LNCAP (cell line): ENCODE data around the gene QSOX1.

Source experiments
- CTCF ChIP-seq: fragments of 450-650 bp; IDR thresholded peaks from 2 replicates; pipeline ENCODE4 v1.5.1; 2017; ENCODE audit warnings: mild to moderate bottlenecking

The QSOX1 gene

GRCh38 chr1:180213401-180214170, 58.9 kb downstream of the QSOX1 start:
- TF ChIP-seq CTCF: no peak

DNA sequence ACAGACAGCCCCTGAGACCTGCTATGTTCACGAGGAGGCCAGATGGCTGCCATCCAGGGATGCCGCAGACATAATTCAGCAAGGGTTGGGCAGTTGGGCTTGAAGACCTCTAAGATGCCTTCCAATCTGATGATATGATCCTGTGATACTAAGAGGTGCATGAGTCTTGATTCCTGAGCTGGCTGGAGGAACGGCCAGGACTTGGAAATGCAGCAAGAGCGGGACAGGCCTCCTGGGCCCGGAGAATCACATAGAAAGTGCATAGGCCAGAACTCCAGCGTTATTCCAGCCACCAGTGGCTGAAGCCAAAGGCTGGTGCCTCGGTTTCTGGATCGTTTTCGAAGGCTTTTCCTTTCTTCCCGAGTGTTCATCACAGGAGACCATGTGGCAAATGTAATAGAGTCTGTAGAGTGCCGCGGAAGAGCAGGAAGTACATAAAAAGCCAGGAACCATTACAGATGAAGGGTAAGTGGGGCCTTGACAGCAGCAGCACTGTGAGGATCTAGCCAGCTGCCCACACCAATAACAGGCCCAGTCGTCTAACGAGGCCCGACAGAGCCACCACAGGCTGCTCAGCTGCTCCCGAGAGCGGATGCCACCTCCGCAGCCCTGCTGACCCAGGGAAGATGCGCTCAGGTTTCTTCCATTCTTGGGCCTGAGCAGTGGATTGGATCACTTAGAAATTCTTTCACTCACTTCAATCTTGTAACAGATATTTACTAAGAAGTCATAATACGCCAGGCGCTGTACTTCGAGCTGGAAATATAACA, 61.4 kb downstream of the QSOX1 start:
- TF ChIP-seq CTCF: no peak

- no peak for TF ChIP-seq CTCF
These were observed 62.3 kb downstream of the QSOX1 start for GRCh38 chr1:180217006-180217405.

DNA sequence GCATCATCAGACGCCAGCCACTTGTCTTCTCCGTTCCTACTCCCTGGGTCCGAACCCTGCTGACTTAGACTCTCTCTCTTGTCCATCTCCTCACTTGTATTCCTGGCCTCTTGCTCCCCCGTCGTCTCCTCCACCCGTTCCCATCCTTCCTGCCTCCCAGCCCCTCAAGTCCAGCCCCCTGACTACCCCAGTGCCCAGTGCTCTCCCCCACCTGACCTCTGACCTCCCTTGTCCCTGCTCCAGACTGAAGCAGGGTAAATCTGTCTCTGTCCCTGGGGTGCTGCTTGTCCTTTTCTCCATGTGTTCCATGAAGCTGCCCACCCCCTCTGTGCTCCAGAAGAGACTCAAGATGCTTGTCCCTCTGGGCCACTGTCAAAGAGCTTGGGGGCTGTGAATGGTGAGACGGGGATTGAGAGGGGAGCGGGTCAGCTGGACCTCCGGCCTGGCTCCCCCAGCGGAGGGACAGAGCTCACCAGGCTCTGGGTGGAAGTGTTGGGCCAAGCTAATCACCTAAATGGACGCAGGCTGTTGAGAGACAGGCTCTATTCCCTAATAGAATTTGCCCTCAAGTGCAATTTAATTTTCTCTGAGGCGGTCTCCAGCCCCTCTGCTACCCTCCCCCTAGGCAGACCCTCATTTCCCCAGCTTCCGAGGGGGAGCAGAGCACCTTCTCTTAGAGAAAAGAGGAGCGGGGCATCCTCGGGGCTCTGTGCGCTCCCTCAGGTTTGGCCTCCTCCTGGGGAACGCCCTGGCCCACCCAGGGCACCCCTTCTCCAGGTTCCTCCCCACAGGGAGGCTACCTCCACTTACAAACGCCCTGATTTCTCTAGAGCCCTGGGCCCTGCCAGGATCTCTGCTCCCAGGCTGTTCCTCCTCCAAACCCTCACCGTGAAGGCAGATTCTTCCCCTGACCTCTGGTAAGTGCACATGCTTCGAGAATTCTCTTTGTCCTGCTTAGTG, 64.4 kb downstream of the QSOX1 start:
- no peak for TF ChIP-seq CTCF

GRCh38 chr1:180219776-180220175, 65.1 kb downstream of the QSOX1 start:
- TF ChIP-seq CTCF: no peak

DNA sequence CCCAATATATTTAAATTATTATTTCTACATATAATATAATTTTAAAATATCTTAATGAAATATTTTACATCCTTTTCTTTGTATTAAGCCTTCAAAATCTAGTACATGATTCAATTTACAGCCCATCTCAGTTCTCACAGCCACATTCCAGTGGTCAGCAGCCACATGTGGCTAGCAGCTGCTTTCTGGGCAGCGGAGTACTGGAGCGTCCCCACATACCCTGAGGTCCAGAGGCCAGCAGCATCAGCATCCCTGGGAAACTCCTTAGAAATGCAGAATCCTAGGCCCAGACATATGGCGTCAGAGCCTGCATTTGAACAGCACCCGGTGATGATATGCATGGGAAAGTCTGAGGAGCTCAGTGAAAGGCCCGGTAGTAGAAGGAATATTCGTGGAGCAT, 66.8 kb downstream of the QSOX1 start:
- no peak for TF ChIP-seq CTCF

GRCh38 chr1:180224902-180225301, 70.2 kb downstream of the QSOX1 start:
- TF ChIP-seq CTCF: no peak
